Nephron progenitor cell (in vitro differentiated cells): ENCODE measurements around the gene PLEKHB2.
"Not testable (repeated sequence)": the region's sequence is repeated elsewhere in the genome, so short reads cannot be mapped to it uniquely, and the experiment has no call there.

Source experiments
- DNase-seq: peaks from one replicate; pipeline ENCODE4 v3.0.0; 2021
- H3K27ac Mint-ChIP-seq: 2 replicates; pipeline ENCODE4 v1.8.0; 2021; ENCODE audit warnings: mild to moderate bottlenecking, moderate library complexity, mixed read lengths
- H3K27me3 Mint-ChIP-seq: 2 replicates; pipeline ENCODE4 v1.8.0; 2021; ENCODE audit warnings: mild to moderate bottlenecking, low read depth, mixed read lengths; ENCODE audit not compliant: poor library complexity
- H3K36me3 Mint-ChIP-seq: 2 replicates; pipeline ENCODE4 v1.8.0; 2021; ENCODE audit warnings: low read depth, mixed read lengths
- H3K4me1 Mint-ChIP-seq: 2 replicates; pipeline ENCODE4 v1.8.0; 2021; ENCODE audit warnings: mixed read lengths
- H3K4me3 Mint-ChIP-seq: 2 replicates; pipeline ENCODE4 v1.8.0; 2021; ENCODE audit warnings: mild to moderate bottlenecking, moderate library complexity, mixed read lengths
- H3K9me3 Mint-ChIP-seq: 2 replicates; pipeline ENCODE4 v1.8.0; 2021; ENCODE audit warnings: mild to moderate bottlenecking, moderate library complexity, mixed read lengths
- CTCF ChIP-seq: fragments of 200-600 bp; sonication (generic); IDR thresholded peaks from 2 replicates; pipeline ENCODE4 v1.5.0; 2021; ENCODE audit warnings: antibody characterized with exemption

The PLEKHB2 gene

GRCh38 chr2:131063501-131064283 is 41.4 kb upstream of the PLEKHB2 start:
- Mint-ChIP-seq H3K27me3 (no peaks in the 10 kb centered on the region), H3K4me1 (peaks cover 54% of the 10 kb centered on the region), H3K9me3 (no peaks in the 10 kb centered on the region), H3K4me3 (peak overlapping the region; percentile 27), H3K27ac (peak overlapping the region; percentile 69), H3K36me3 (peaks cover 80% of the 10 kb centered on the region)
- no peak for DNase-seq
- no peak for TF ChIP-seq CTCF

- Mint-ChIP-seq H3K27me3 (no peaks in the 10 kb centered on the region), H3K36me3 (peaks cover 80% of the 10 kb centered on the region), H3K4me3 (peak overlapping the region; percentile 16), H3K9me3 (no peaks in the 10 kb centered on the region), H3K4me1 (peaks cover 50% of the 10 kb centered on the region), H3K27ac (peak overlapping the region; percentile 95)
- no peak for DNase-seq
- no peak for TF ChIP-seq CTCF
Observed at GRCh38 chr2:131064589-131065512, 40.3 kb upstream of the PLEKHB2 start.

GRCh38 chr2:131067465-131068125 is 37.5 kb upstream of the PLEKHB2 start:
- no peaks in the 10 kb centered on the region for H3K27me3 Mint-ChIP-seq
- no peak for DNase-seq
- H3K36me3 Mint-ChIP-seq, result peaks cover 80% of the 10 kb centered on the region
- H3K27ac Mint-ChIP-seq, result peak overlapping the region; percentile 79
- H3K4me3 Mint-ChIP-seq, result no peak overlapping the region
- no peaks in the 10 kb centered on the region for H3K9me3 Mint-ChIP-seq
- TF ChIP-seq CTCF, result no peak
- H3K4me1 Mint-ChIP-seq, result peaks cover 30% of the 10 kb centered on the region

GRCh38 chr2:131068172-131068571 is 37.0 kb upstream of the PLEKHB2 start:
- peaks cover 28% of the 10 kb centered on the region for H3K4me1 Mint-ChIP-seq
- not testable (repeated sequence) for H3K27ac Mint-ChIP-seq, DNase-seq

GRCh38 chr2:131075578-131075977 is 29.6 kb upstream of the PLEKHB2 start:
- H3K27ac Mint-ChIP-seq, result peak overlapping the region; percentile 82
- DNase-seq, H3K4me3 Mint-ChIP-seq, H3K9me3 Mint-ChIP-seq, H3K27me3 Mint-ChIP-seq: not testable (repeated sequence)
- peaks cover 27% of the 10 kb centered on the region for H3K4me1 Mint-ChIP-seq
- H3K36me3 Mint-ChIP-seq, result peaks cover 83% of the 10 kb centered on the region

More at GRCh38 chr2:131068172-131068571, 37.0 kb upstream of the PLEKHB2 start:
- H3K27me3 Mint-ChIP-seq, H3K9me3 Mint-ChIP-seq, H3K4me3 Mint-ChIP-seq: not testable (repeated sequence)
- peaks cover 77% of the 10 kb centered on the region for H3K36me3 Mint-ChIP-seq

GRCh38 chr2:131076707-131077106 is 28.4 kb upstream of the PLEKHB2 start:
- TF ChIP-seq CTCF, result no peak
- Mint-ChIP-seq H3K4me3 (no peak overlapping the region), H3K36me3 (peaks cover 82% of the 10 kb centered on the region), H3K27me3 (no peaks in the 10 kb centered on the region), H3K9me3 (no peaks in the 10 kb centered on the region), H3K27ac (no peak overlapping the region), H3K4me1 (peaks cover 27% of the 10 kb centered on the region)
- DNase-seq, result no peak
